Esophagus (tissue), 2 donors: ENCODE data around the gene AOAH. TPM values are rescaled to one million over a fixed set of nuclear protein-coding genes. Genes with fewer than 3 reads are reported as not detected.
"Not testable (repeated sequence)": the region's sequence is repeated elsewhere in the genome, so short reads cannot be mapped to it uniquely, and the experiment has no call there.

Experiments
- H3K27ac ChIP-seq, 2 donors: one replicate each; pipeline ENCODE4 v1.5.1; 2013; ENCODE audit warnings: low read depth in 2 of 2, mild to moderate bottlenecking in 2 of 2, inconsistent platforms in 1 of 2, low read length in 1 of 2, moderate library complexity in 1 of 2
- H3K27me3 ChIP-seq, 2 donors: one replicate each; pipeline ENCODE4 v1.6.1; 2013; ENCODE audit warnings: low read length in 2 of 2, control low read depth in 1 of 2, mild to moderate bottlenecking in 1 of 2; ENCODE audit not compliant: insufficient read depth in 2 of 2, control insufficient read depth in 1 of 2
- H3K36me3 ChIP-seq, 2 donors: one replicate each; pipeline ENCODE4 v1.6.1; 2013; ENCODE audit warnings: low read length in 1 of 2; ENCODE audit not compliant: control insufficient read depth in 2 of 2, insufficient read depth in 2 of 2
- H3K4me1 ChIP-seq, 2 donors: one replicate each; pipeline ENCODE4 v1.6.1; 2013; ENCODE audit warnings: low read length in 1 of 2; ENCODE audit not compliant: control insufficient read depth in 2 of 2, insufficient read depth in 2 of 2
- H3K4me3 ChIP-seq, 2 donors: one replicate each; pipeline ENCODE4 v1.5.1; 2013; ENCODE audit warnings: low read length in 2 of 2, mild to moderate bottlenecking in 2 of 2, low read depth in 1 of 2, moderate library complexity in 1 of 2
- H3K9me3 ChIP-seq, 2 donors: one replicate each; pipeline ENCODE4 v1.6.1; 2013; ENCODE audit warnings: mild to moderate bottlenecking in 2 of 2, low read depth in 1 of 2, low read length in 1 of 2, moderate library complexity in 1 of 2; ENCODE audit not compliant: control insufficient read depth in 2 of 2, insufficient read depth in 1 of 2
- WGBS, 2 donors: extraction: QIAGEN DNeasy Blood & Tissue Kit; methylation state at CpG; one replicate each; pipeline ENCODE4 v1.1.7; 2013; 5-methylcytosine and 5-hydroxymethylcytosine counted together
- polyA plus RNA-seq, 2 donors: library from polyadenylated mRNA; stranded (reverse); fragments of 200-250 nt; gene quantifications; one replicate each; pipeline ENCODE4 v1.2.3, GENCODE V29; 2013
- donor health status: healthy with polysubstance abuse.
- donor health status: Bipolar disorder and iron deficiency.

The AOAH gene
- polyA plus RNA-seq, 2 donors: 0.71 to 1.7 TPM

GRCh38 chr7:36726806-36727503 lies 2.7 kb upstream of the AOAH start:
- Histone ChIP-seq H3K4me1 (no peaks in the 10 kb centered on the region), H3K4me3 (no peak overlapping the region), H3K27me3 (no peaks in the 10 kb centered on the region), H3K36me3 (no peaks in the 10 kb centered on the region), H3K27ac (no peak overlapping the region), H3K9me3 (no peaks in the 10 kb centered on the region)
- WGBS, 2 donors: 72 to 75% methylated on average over 4 of the region's 4 CpGs

GRCh38 chr7:36726311-36726710 lies 2.0 kb upstream of the AOAH start:
- Histone ChIP-seq H3K4me1 (no peaks in the 10 kb centered on the region), H3K36me3 (no peaks in the 10 kb centered on the region), H3K9me3 (no peaks in the 10 kb centered on the region), H3K27ac (no peak overlapping the region), H3K4me3 (no peak overlapping the region), H3K27me3 (no peaks in the 10 kb centered on the region)
- WGBS, 2 donors: 85 to 90% methylated on average over 7 of the region's 7 CpGs

- no peaks in the 10 kb centered on the region for H3K4me1 ChIP-seq
- 57 to 77% methylated on average over 2 of the region's 2 CpGs for WGBS, 2 donors
- H3K27ac ChIP-seq: no peak overlapping the region
- no peaks in the 10 kb centered on the region for H3K9me3 ChIP-seq
- no peaks in the 10 kb centered on the region for H3K27me3 ChIP-seq
- no peaks in the 10 kb centered on the region for H3K36me3 ChIP-seq
- no peak overlapping the region for H3K4me3 ChIP-seq
Observed at GRCh38 chr7:36724996-36725395, 702 bp upstream of the AOAH start.

GRCh38 chr7:36723291-36723690 lies 1.0 kb downstream of the AOAH start:
- H3K9me3 ChIP-seq: no peaks in the 10 kb centered on the region
- H3K36me3 ChIP-seq: no peaks in the 10 kb centered on the region
- no peaks in the 10 kb centered on the region for H3K27me3 ChIP-seq
- H3K27ac ChIP-seq: no peak overlapping the region
- H3K4me1 ChIP-seq: no peaks in the 10 kb centered on the region
- 71 to 94% methylated on average over 4 of the region's 4 CpGs for WGBS, 2 donors
- H3K4me3 ChIP-seq: no peak overlapping the region

- H3K36me3 ChIP-seq: no peaks in the 10 kb centered on the region
- no peak overlapping the region for H3K27ac ChIP-seq
- no peaks in the 10 kb centered on the region for H3K27me3 ChIP-seq
- H3K4me1 ChIP-seq: no peaks in the 10 kb centered on the region
- no peaks in the 10 kb centered on the region for H3K9me3 ChIP-seq
- H3K4me3 ChIP-seq: no peak overlapping the region
- 66 to 86% methylated on average over 3 of the region's 3 CpGs for WGBS, 2 donors
Observed at GRCh38 chr7:36719083-36719632, 5.1 kb downstream of the AOAH start.

GRCh38 chr7:36717586-36717985 lies 6.7 kb downstream of the AOAH start:
- H3K27ac ChIP-seq: no peak overlapping the region
- no peaks in the 10 kb centered on the region for H3K4me1 ChIP-seq
- WGBS, 2 donors: 83 to 95% methylated on average over 3 of the region's 3 CpGs
- no peak overlapping the region for H3K4me3 ChIP-seq
- H3K27me3 ChIP-seq: no peaks in the 10 kb centered on the region
- no peaks in the 10 kb centered on the region for H3K36me3 ChIP-seq
- no peaks in the 10 kb centered on the region for H3K9me3 ChIP-seq

- 85 to 88% methylated on average over 7 to 8 of the region's 8 CpGs for WGBS, 2 donors
- not testable (repeated sequence) for H3K9me3 ChIP-seq, H3K4me1 ChIP-seq, H3K36me3 ChIP-seq, H3K4me3 ChIP-seq, H3K27ac ChIP-seq, H3K27me3 ChIP-seq
Observed at GRCh38 chr7:36716802-36717201, 7.5 kb downstream of the AOAH start.

GRCh38 chr7:36712015-36712414 lies 12.3 kb downstream of the AOAH start:
- no peaks in the 10 kb centered on the region for H3K27me3 ChIP-seq
- no peaks in the 10 kb centered on the region for H3K4me1 ChIP-seq
- H3K4me3 ChIP-seq: no peak overlapping the region
- WGBS, 2 donors: 61 to 62% methylated on average over 5 of the region's 5 CpGs
- no peak overlapping the region for H3K27ac ChIP-seq
- peaks cover 0 to 4% of the 10 kb centered on the region in 2 donors for H3K9me3 ChIP-seq
- no peaks in the 10 kb centered on the region for H3K36me3 ChIP-seq

GRCh38 chr7:36711256-36711655 lies 13.0 kb downstream of the AOAH start:
- H3K27me3 ChIP-seq: no peaks in the 10 kb centered on the region
- H3K9me3 ChIP-seq: peaks cover 0 to 4% of the 10 kb centered on the region in 2 donors
- 76 to 79% methylated on average over 1 of the region's 1 CpG for WGBS, 2 donors

GRCh38 chr7:36710186-36710791 lies 14.0 kb downstream of the AOAH start:
- Histone ChIP-seq H3K27ac (no peak overlapping the region), H3K4me3 (no peak overlapping the region), H3K36me3 (no peaks in the 10 kb centered on the region), H3K9me3 (peaks cover 0 to 4% of the 10 kb centered on the region in 2 donors), H3K27me3 (no peaks in the 10 kb centered on the region), H3K4me1 (no peaks in the 10 kb centered on the region)
- WGBS, 2 donors: 42 to 53% methylated on average over 3 of the region's 3 CpGs

More at GRCh38 chr7:36711256-36711655, 13.0 kb downstream of the AOAH start:
- H3K36me3 ChIP-seq: no peaks in the 10 kb centered on the region
- H3K4me1 ChIP-seq: no peaks in the 10 kb centered on the region
- H3K27ac ChIP-seq: no peak overlapping the region
- no peak overlapping the region for H3K4me3 ChIP-seq
